ENCODE measurements around the gene CCDC9B. TPM values are rescaled to one million over a fixed set of nuclear protein-coding genes. Genes with fewer than 3 reads are reported as not detected.

The CCDC9B gene
- polyA plus RNA-seq, 1 of the 3 experiments (the other 2 are of a cell fraction): 13.7 TPM

DNA sequence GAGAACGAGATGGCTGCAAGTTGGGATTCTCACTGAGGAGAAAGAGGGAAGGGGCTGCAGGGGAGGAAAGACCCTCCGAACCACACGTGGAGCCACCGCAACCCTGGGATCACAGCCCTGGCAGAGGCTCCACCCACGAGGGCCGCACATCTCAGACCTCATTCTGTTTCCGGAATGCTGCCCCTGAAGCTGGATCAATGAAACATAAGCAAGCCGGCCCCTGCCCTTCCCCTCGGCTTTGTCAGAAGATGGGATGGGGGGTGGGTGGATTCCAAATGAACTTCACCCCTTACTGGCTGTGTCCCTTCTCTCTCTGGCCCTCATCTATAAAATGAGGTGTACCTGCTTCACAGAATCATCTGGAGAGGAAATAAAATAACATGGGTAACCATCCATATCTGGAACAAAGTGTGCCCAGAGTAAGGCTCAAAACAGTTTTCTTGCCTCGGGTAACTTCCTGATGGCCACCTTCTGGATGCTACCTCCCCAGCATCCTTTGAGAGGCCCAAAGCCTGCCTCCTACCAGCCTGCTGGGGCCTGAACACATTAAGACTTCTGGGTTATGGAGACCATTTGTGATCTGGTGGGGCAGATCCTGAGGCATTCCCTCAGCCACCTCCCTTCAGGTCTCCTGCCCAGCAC, 4.6 kb upstream of the CCDC9B start:
- no peak overlapping the region for H3K4me3 ChIP-seq (ENCODE audit: low read depth in 2 of 2, low read length in 1 of 2)
- no peaks in the 10 kb centered on the region for H3K9me2 ChIP-seq
- H3K27ac ChIP-seq (ENCODE audit: low read depth in 2 of 2, low read length in 1 of 2): no peak overlapping the region
- 67% methylated on average over 10 of the region's 10 CpGs for WGBS (ENCODE audit: low lambda C conversion rate)
- H3K27me3 ChIP-seq (ENCODE audit: insufficient read depth): no peaks in the 10 kb centered on the region
- no peak overlapping the region for H3K9ac ChIP-seq
- no peak for DNase-seq
- TF ChIP-seq GABPA (IDR thresholded peaks at IDR 0.05; ENCODE audit: low read depth) (no peak), MXI1 (IDR thresholded peaks at IDR 0.05; ENCODE audit: low read depth, low read length) (no peak)
- no peaks in the 10 kb centered on the region for H3K36me3 ChIP-seq (replicated peaks in 1 of 2; ENCODE audit: control insufficient read depth in 1 of 2, insufficient read depth in 2 of 2, low read length in 1 of 2)
- CTCF ChIA-PET: interaction anchor here (0.6 to 70.6 kb wide), 22 partner anchors 4 to 220 kb away, joined by 3 to 2194 read pairs (median 7); partner anchors contain the start of genes ANKRD63, BAHD1, CCDC32 and CCDC9B
- H3K4me2 ChIP-seq: no peak overlapping the region
- H3F3A ChIP-seq (replicated peaks; ENCODE audit: insufficient read depth): peaks cover 35% of the 10 kb centered on the region
- H3K79me2 ChIP-seq (ENCODE audit: insufficient read depth): peaks cover 9% of the 10 kb centered on the region
- no peaks in the 10 kb centered on the region for H3K9me3 ChIP-seq
- H4K20me1 ChIP-seq (ENCODE audit: insufficient read depth): no peaks in the 10 kb centered on the region
- POLR2A ChIA-PET: interaction anchor here (1.2 to 1.3 kb wide), 2 partner anchors 72 to 77 kb away, joined by 3 to 5 read pairs; no protein-coding TSS in a partner anchor
- no peak overlapping the region; the same call in 1 of the 2 replicates for H2AFZ ChIP-seq (ENCODE audit: low read depth)
- peaks cover 24 to 28% of the 10 kb centered on the region in 2 experiments; a peak in 3 of 4 replicates for H3K4me1 ChIP-seq (ENCODE audit: control insufficient read depth in 1 of 2, insufficient read depth in 2 of 2, low read depth in 1 of 2, low read length in 1 of 2)

DNA sequence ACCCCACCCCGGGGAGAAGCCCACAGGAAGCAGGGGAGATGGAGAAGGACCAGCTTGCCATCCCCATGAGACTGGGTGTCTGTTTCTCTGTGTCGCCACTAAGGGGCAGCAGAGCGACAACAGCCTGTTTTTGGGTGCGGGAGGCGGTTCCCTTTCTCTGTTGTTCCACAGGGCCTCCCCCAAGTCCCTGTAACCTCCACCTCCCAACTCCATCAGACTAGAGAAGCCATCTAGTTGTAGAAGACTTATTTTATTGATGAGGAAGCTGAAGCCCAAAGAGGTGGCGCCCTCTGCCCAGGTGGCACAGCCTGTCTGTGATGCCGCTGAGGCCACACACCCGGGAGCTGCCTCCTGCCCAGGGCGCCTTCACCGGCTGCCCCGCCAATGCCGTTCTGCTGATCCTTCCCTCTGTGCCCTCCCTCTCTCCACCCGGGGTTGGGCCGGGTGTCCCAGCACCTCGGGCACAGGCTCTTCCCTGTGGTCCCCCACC, 3.9 kb upstream of the CCDC9B start:
- Histone ChIP-seq H3K4me3 (ENCODE audit: low read depth in 2 of 2, low read length in 1 of 2) (no peak overlapping the region; a peak in 1 of 4 replicates), H3K9me3 (no peaks in the 10 kb centered on the region), H3K9ac (no peak overlapping the region), H3K36me3 (replicated peaks in 1 of 2; ENCODE audit: control insufficient read depth in 1 of 2, insufficient read depth in 2 of 2, low read length in 1 of 2) (no peaks in the 10 kb centered on the region), H3F3A (replicated peaks; ENCODE audit: insufficient read depth) (peaks cover 39% of the 10 kb centered on the region), H2AFZ (ENCODE audit: low read depth) (no peak overlapping the region; the same call in 1 of the 2 replicates), H3K27ac (ENCODE audit: low read depth in 2 of 2, low read length in 1 of 2) (peak overlapping the region in 1 of 2 experiments; percentile 98; a peak in 2 of 4 replicates), H4K20me1 (ENCODE audit: insufficient read depth) (no peaks in the 10 kb centered on the region), H3K79me2 (ENCODE audit: insufficient read depth) (peaks cover 16% of the 10 kb centered on the region), H3K4me2 (0 out of 2 replicates have a peak overlapping the region, but pooled peaks have one; percentile 57), H3K4me1 (ENCODE audit: control insufficient read depth in 1 of 2, insufficient read depth in 2 of 2, low read depth in 1 of 2, low read length in 1 of 2) (peaks cover 31 to 35% of the 10 kb centered on the region in 2 experiments; a peak in 3 of 4 replicates), H3K27me3 (ENCODE audit: insufficient read depth) (no peaks in the 10 kb centered on the region), H3K9me2 (no peaks in the 10 kb centered on the region)
- WGBS (ENCODE audit: low lambda C conversion rate): 47% methylated on average over 13 of the region's 15 CpGs
- DNase-seq: peak; percentile 87
- POLR2A ChIA-PET: interaction anchor here (1.1 to 1.3 kb wide), 3 partner anchors 10 to 77 kb away, joined by 3 to 5 read pairs (median 3); no protein-coding TSS in a partner anchor
- CTCF ChIA-PET: interaction anchor here (0.6 to 70.6 kb wide), 26 partner anchors 3 to 220 kb away, joined by 3 to 2194 read pairs (median 5); partner anchors contain the start of genes ANKRD63, BAHD1, CCDC32 and CCDC9B
- TF ChIP-seq YY1 (IDR thresholded peaks at IDR 0.05; ENCODE audit: low read depth) (no peak), SMC3 (IDR thresholded peaks at IDR 0.05; ENCODE audit: low read depth, low read length) (peak; percentile 79), SIN3A (IDR thresholded peaks at IDR 0.05; ENCODE audit: borderline replicate concordance, low read depth, low read length) (no peak), RXRA (IDR thresholded peaks at IDR 0.05; ENCODE audit: borderline replicate concordance, low read depth) (no peak), EZH2phosphoT487 (IDR thresholded peaks at IDR 0.05; ENCODE audit: borderline replicate concordance, low read depth) (no peak), RAD21 (IDR thresholded peaks at IDR 0.05; ENCODE audit: low read length) (peak; percentile 83)
- TF ChIP-seq, protein P1, sequence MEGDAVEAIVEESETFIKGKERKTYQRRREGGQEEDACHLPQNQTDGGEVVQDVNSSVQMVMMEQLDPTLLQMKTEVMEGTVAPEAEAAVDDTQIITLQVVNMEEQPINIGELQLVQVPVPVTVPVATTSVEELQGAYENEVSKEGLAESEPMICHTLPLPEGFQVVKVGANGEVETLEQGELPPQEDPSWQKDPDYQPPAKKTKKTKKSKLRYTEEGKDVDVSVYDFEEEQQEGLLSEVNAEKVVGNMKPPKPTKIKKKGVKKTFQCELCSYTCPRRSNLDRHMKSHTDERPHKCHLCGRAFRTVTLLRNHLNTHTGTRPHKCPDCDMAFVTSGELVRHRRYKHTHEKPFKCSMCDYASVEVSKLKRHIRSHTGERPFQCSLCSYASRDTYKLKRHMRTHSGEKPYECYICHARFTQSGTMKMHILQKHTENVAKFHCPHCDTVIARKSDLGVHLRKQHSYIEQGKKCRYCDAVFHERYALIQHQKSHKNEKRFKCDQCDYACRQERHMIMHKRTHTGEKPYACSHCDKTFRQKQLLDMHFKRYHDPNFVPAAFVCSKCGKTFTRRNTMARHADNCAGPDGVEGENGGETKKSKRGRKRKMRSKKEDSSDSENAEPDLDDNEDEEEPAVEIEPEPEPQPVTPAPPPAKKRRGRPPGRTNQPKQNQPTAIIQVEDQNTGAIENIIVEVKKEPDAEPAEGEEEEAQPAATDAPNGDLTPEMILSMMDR (IDR thresholded peaks at IDR 0.05): peak; percentile 80

Measured in SK-N-SH (cell line).